HepG2 (cell line): ENCODE data around the gene DNAJB2. TPM values are rescaled to one million over a fixed set of nuclear protein-coding genes. Genes with fewer than 3 reads are reported as not detected.

Experiments
- ELF3 ChIP-seq: IDR thresholded peaks from 2 replicates; pipeline ENCODE4 v1.6.1; 2016; ENCODE audit warnings: missing genetic modification reagents, missing compliant biosample characterization
- FOXK1 ChIP-seq: sonication (generic); formaldehyde crosslinking; IDR thresholded peaks from 2 replicates; pipeline ENCODE4 v1.4.0; 2020; ENCODE audit warnings: low read depth, missing genetic modification reagents, borderline replicate concordance
- FOXO4 ChIP-seq: sonication (generic); formaldehyde crosslinking; conservative IDR thresholded peaks from 2 replicates; pipeline ENCODE4 v1.8.1; 2023; ENCODE audit warnings: missing genetic modification reagents
- HMGXB4 ChIP-seq, 2 experiments: sonication (generic) in 1 of 2; formaldehyde crosslinking in 1 of 2; IDR thresholded peaks; 2 replicates each; pipeline versions ENCODE4 v1.4.0 to v1.6.1; 2018 to 2020; ENCODE audit warnings: missing genetic modification reagents in 2 of 2, borderline replicate concordance in 1 of 2, low read depth in 1 of 2, mild to moderate bottlenecking in 1 of 2, missing biosample characterization in 1 of 2
- IRX3 ChIP-seq: sonication (generic); formaldehyde crosslinking; IDR thresholded peaks from 2 replicates; pipeline ENCODE4 v1.8.1; 2023; ENCODE audit warnings: mild to moderate bottlenecking, low read depth, missing genetic modification reagents, borderline replicate concordance
- KDM2A ChIP-seq: sonication (generic); formaldehyde crosslinking; IDR thresholded peaks from 2 replicates; pipeline ENCODE4 v1.4.0; 2020; ENCODE audit warnings: low read depth, missing genetic modification reagents, borderline replicate concordance
- KLF12 ChIP-seq: sonication (generic); formaldehyde crosslinking; IDR thresholded peaks from 2 replicates; pipeline ENCODE4 v1.4.0; 2020; ENCODE audit warnings: missing genetic modification reagents, borderline replicate concordance
- MTF1 ChIP-seq: sonication (generic); formaldehyde crosslinking; IDR thresholded peaks from 2 replicates; pipeline ENCODE4 v1.5.0; 2020; ENCODE audit warnings: missing genetic modification reagents
- NFIC ChIP-seq: IDR thresholded peaks from 2 replicates; pipeline ENCODE4 v1.6.1; 2012; ENCODE audit warnings: mild to moderate bottlenecking, low read length, inconsistent platforms
- NFKBIZ ChIP-seq: IDR thresholded peaks from 2 replicates; pipeline ENCODE4 v1.6.1; 2018; ENCODE audit warnings: missing genetic modification reagents, missing compliant biosample characterization
- PAF1 ChIP-seq: IDR thresholded peaks from 2 replicates; pipeline ENCODE4 v1.6.1; 2016; ENCODE audit warnings: missing genetic modification reagents, missing compliant biosample characterization
- RCOR2 ChIP-seq: IDR thresholded peaks from 2 replicates; pipeline ENCODE4 v1.6.1; 2016; ENCODE audit warnings: missing biosample characterization, missing genetic modification reagents
- RXRA ChIP-seq: sonication (generic); formaldehyde crosslinking; IDR thresholded peaks from 2 replicates; pipeline ENCODE4 v1.5.1; 2020; ENCODE audit warnings: missing genetic modification reagents
- SRY ChIP-seq: sonication (generic); formaldehyde crosslinking; IDR thresholded peaks from 2 replicates; pipeline ENCODE4 v1.8.0; 2022; ENCODE audit warnings: mild to moderate bottlenecking, missing genetic modification reagents
- ZBTB25 ChIP-seq: IDR thresholded peaks from 2 replicates; pipeline ENCODE4 v1.6.1; 2018; ENCODE audit warnings: missing genetic modification reagents
- ZNF235 ChIP-seq: sonication (generic); formaldehyde crosslinking; IDR thresholded peaks from 2 replicates; pipeline ENCODE4 v1.8.1; 2023; ENCODE audit warnings: mild to moderate bottlenecking, missing genetic modification reagents, borderline replicate concordance
- ZNF296 ChIP-seq: sonication (generic); formaldehyde crosslinking; conservative IDR thresholded peaks from 2 replicates; pipeline ENCODE4 v1.5.0; 2020; ENCODE audit warnings: mild to moderate bottlenecking, missing genetic modification reagents
- ZNF33A ChIP-seq: sonication (generic); formaldehyde crosslinking; IDR thresholded peaks from 2 replicates; pipeline ENCODE4 v1.5.1; 2020; ENCODE audit warnings: missing genetic modification reagents, mild to moderate bottlenecking, moderate library complexity, borderline replicate concordance
- ZNF552 ChIP-seq: sonication (generic); formaldehyde crosslinking; IDR thresholded peaks from 2 replicates; pipeline ENCODE4 v1.9.0; 2022; ENCODE audit warnings: missing genetic modification reagents, mild to moderate bottlenecking, borderline replicate concordance
- ZNF557 ChIP-seq: sonication (generic); formaldehyde crosslinking; IDR thresholded peaks from 2 replicates; pipeline ENCODE4 v1.4.0; 2020; ENCODE audit warnings: missing genetic modification reagents
- ZNF577 ChIP-seq: sonication (generic); formaldehyde crosslinking; IDR thresholded peaks from 2 replicates; pipeline ENCODE4 v1.4.0; 2020; ENCODE audit warnings: mild to moderate bottlenecking, low read depth, missing genetic modification reagents, borderline replicate concordance
- ZNF891 ChIP-seq: sonication (generic); formaldehyde crosslinking; IDR thresholded peaks from 2 replicates; pipeline ENCODE4 v1.5.0; 2020; ENCODE audit warnings: mild to moderate bottlenecking, missing genetic modification reagents
- ZXDC ChIP-seq: sonication (generic); formaldehyde crosslinking; IDR thresholded peaks from 2 replicates; pipeline ENCODE4 v1.5.0; 2020; ENCODE audit warnings: mild to moderate bottlenecking, missing genetic modification reagents
- polyA plus RNA-seq, 8 experiments: library from polyadenylated mRNA; depleted of rRNA in 3 of 8; stranded (reverse) in 7 of 8; unstranded in 1 of 8; fragments of >200 nt; fragmentation: Illumina TruSeq in 4 of 8; extraction: Trizol in 4 of 8; gene quantifications; 2 replicates each; pipeline versions ENCODE4 v1.2.1 to v1.2.3, GENCODE V29; 2011 to 2016; ENCODE audit warnings: low read depth in 4 of 8, missing spikeins in 1 of 8, mixed read lengths in 1 of 8; ENCODE audit not compliant: insufficient read depth in 1 of 8
- total RNA-seq, 5 experiments: library from RNA; depleted of rRNA; stranded (reverse); fragments of >200 nt; fragmentation: Illumina TruSeq; extraction: Trizol; gene quantifications; 2 replicates each; pipeline ENCODE4 v1.2.3, GENCODE V29; 2016; ENCODE audit warnings: low read depth in 1 of 5

Gene DNAJB2
- total and polyA plus RNA-seq, 2 of the 13 experiments (the other 11 are each of a cell fraction or from before 2014, with no cell fraction given) = 21.3 to 31.1 TPM

- TF ChIP-seq SRY (CRISPR knock-in tag) (no peak), KDM2A (peak; percentile 91), PAF1 (no peak), ZNF235 (CRISPR knock-in tag) (no peak), ZNF891 (CRISPR knock-in tag) (no peak), KLF12 (CRISPR knock-in tag) (no peak), IRX3 (no peak), ZNF33A (CRISPR knock-in tag) (no peak), ZBTB25 (CRISPR knock-in tag) (0 out of 2 replicates have a peak, but pooled peaks have one; percentile 47), ZNF557 (CRISPR knock-in tag) (no peak), ZNF296 (no peak), NFIC (no peak), ZNF552 (CRISPR knock-in tag) (peak; percentile 44; the same call in 1 of the 2 replicates), RCOR2 (CRISPR knock-in tag) (no peak), ZXDC (CRISPR knock-in tag) (no peak), ZNF577 (CRISPR knock-in tag) (no peak), FOXK1 (CRISPR knock-in tag) (no peak), NFKBIZ (CRISPR knock-in tag) (no peak), MTF1 (CRISPR knock-in tag) (no peak), ELF3 (CRISPR knock-in tag) (peak; percentile 64), FOXO4 (CRISPR knock-in tag) (no peak), RXRA (CRISPR knock-in tag) (peak; percentile 39; the same call in 1 of the 2 replicates), HMGXB4 (CRISPR knock-in tag; IDR thresholded peaks at IDR 0.05; ENCODE audit: borderline replicate concordance in 1 of 2, low read depth in 1 of 2) (peak; percentile 90 to 93)
Observed at GRCh38 chr2:219277703-219278654, 1.2 kb upstream of the DNAJB2 start (continued).
